ENCODE data around the gene RAI14.

DNA sequence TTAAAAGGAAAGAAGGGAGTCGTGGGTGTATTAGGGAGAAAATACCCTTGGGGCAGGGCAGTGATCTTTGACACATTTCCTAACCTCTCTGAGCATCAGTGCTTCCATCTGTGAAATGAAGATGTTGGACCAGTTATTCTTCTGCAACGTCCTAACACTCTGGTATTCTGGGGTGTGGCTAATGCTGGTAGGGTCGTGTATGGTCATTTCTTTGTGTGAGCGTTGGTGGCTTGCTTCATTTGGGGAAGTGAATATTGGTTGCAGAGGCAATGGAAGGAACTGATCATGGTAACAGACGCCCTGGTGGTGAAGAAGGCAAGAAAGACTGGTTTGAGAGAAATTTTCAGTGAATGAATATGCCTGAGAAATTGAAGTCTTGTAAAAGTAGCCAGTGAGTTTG is 114.9 kb downstream of the RAI14 start:
- TF ChIP-seq, protein P1, sequence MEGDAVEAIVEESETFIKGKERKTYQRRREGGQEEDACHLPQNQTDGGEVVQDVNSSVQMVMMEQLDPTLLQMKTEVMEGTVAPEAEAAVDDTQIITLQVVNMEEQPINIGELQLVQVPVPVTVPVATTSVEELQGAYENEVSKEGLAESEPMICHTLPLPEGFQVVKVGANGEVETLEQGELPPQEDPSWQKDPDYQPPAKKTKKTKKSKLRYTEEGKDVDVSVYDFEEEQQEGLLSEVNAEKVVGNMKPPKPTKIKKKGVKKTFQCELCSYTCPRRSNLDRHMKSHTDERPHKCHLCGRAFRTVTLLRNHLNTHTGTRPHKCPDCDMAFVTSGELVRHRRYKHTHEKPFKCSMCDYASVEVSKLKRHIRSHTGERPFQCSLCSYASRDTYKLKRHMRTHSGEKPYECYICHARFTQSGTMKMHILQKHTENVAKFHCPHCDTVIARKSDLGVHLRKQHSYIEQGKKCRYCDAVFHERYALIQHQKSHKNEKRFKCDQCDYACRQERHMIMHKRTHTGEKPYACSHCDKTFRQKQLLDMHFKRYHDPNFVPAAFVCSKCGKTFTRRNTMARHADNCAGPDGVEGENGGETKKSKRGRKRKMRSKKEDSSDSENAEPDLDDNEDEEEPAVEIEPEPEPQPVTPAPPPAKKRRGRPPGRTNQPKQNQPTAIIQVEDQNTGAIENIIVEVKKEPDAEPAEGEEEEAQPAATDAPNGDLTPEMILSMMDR (IDR thresholded peaks at IDR 0.05) = no peak
- no peak for TF ChIP-seq ZFX (IDR thresholded peaks at IDR 0.05; ENCODE audit: borderline replicate concordance)
